Effector memory CD8-positive, alpha-beta T cell (primary cell): Measurements from ENCODE around the gene NSUN6.

Experiments
- ATAC-seq: fragments of 150-1000 bp; cut with Tn5 transposase; replicated peaks from 2 replicates; pipeline ENCODE4 v1.10.0; 2021; ENCODE audit warnings: mild to moderate bottlenecking, moderate library complexity
- DNase-seq, 3 experiments: peaks; one replicate each; pipeline ENCODE4 v3.0.0; 2021
- H3K27ac Mint-ChIP-seq, 2 donors: one replicate each; pipeline ENCODE4 v1.8.0; 2022; ENCODE audit warnings: mild to moderate bottlenecking in 2 of 2, mixed read lengths in 2 of 2, moderate library complexity in 2 of 2
- H3K27me3 Mint-ChIP-seq, 2 donors: one replicate each; pipeline ENCODE4 v1.8.0; 2022; ENCODE audit warnings: mixed read lengths in 2 of 2
- H3K36me3 Mint-ChIP-seq: one replicate; pipeline ENCODE4 v1.8.0; 2022; ENCODE audit warnings: mild to moderate bottlenecking, moderate library complexity, mixed read lengths; ENCODE audit not compliant: insufficient read depth
- H3K4me1 Mint-ChIP-seq, 2 donors: one replicate each; pipeline ENCODE4 v1.8.0; 2022; ENCODE audit warnings: low read depth in 2 of 2, mixed read lengths in 2 of 2
- H3K4me3 Mint-ChIP-seq, 2 donors: one replicate each; pipeline ENCODE4 v1.8.0; 2022; ENCODE audit warnings: mild to moderate bottlenecking in 2 of 2, mixed read lengths in 2 of 2, moderate library complexity in 2 of 2
- H3K9me3 Mint-ChIP-seq, 2 donors: one replicate each; pipeline ENCODE4 v1.8.0; 2022; ENCODE audit warnings: mixed read lengths in 2 of 2

The NSUN6 gene

GRCh38 chr10:18554479-18554878 lies 96.9 kb downstream of the NSUN6 start:
- H3K36me3 Mint-ChIP-seq = peaks cover 3% of the 10 kb centered on the region
- DNase-seq = no peak
- H3K27ac Mint-ChIP-seq = no peak overlapping the region
- H3K4me1 Mint-ChIP-seq = no peaks in the 10 kb centered on the region
- H3K4me3 Mint-ChIP-seq = no peak overlapping the region
- H3K27me3 Mint-ChIP-seq = no peaks in the 10 kb centered on the region
- no peaks in the 10 kb centered on the region for H3K9me3 Mint-ChIP-seq
- no peak for ATAC-seq

GRCh38 chr10:18551473-18551872 lies 99.9 kb downstream of the NSUN6 start:
- H3K36me3 Mint-ChIP-seq = peaks cover 10% of the 10 kb centered on the region
- no peak for DNase-seq
- H3K27ac Mint-ChIP-seq = no peak overlapping the region
- ATAC-seq = no peak
- no peaks in the 10 kb centered on the region for H3K27me3 Mint-ChIP-seq
- no peaks in the 10 kb centered on the region for H3K9me3 Mint-ChIP-seq
- H3K4me3 Mint-ChIP-seq = no peak overlapping the region
- no peaks in the 10 kb centered on the region for H3K4me1 Mint-ChIP-seq

- no peak overlapping the region for H3K4me3 Mint-ChIP-seq
- no peaks in the 10 kb centered on the region for H3K27me3 Mint-ChIP-seq
- ATAC-seq = no peak
- no peaks in the 10 kb centered on the region for H3K9me3 Mint-ChIP-seq
- no peak for DNase-seq
- no peaks in the 10 kb centered on the region for H3K4me1 Mint-ChIP-seq
- H3K36me3 Mint-ChIP-seq = peaks cover 18% of the 10 kb centered on the region
- H3K27ac Mint-ChIP-seq = no peak overlapping the region
Measured at GRCh38 chr10:18549105-18549504, 102.3 kb downstream of the NSUN6 start.

GRCh38 chr10:18545621-18546305 lies 105.6 kb downstream of the NSUN6 start:
- no peaks in the 10 kb centered on the region for H3K27me3 Mint-ChIP-seq
- H3K4me1 Mint-ChIP-seq = no peaks in the 10 kb centered on the region
- no peaks in the 10 kb centered on the region for H3K9me3 Mint-ChIP-seq
- no peak for ATAC-seq
- DNase-seq = no peak
- H3K4me3 Mint-ChIP-seq = no peak overlapping the region
- no peak overlapping the region for H3K27ac Mint-ChIP-seq
- H3K36me3 Mint-ChIP-seq = peaks cover 26% of the 10 kb centered on the region

- DNase-seq (no peak), ATAC-seq (no peak)
- Mint-ChIP-seq H3K4me3 (no peak overlapping the region), H3K4me1 (no peaks in the 10 kb centered on the region), H3K27ac (no peak overlapping the region), H3K36me3 (peaks cover 21% of the 10 kb centered on the region), H3K27me3 (no peaks in the 10 kb centered on the region), H3K9me3 (no peaks in the 10 kb centered on the region)
Measured at GRCh38 chr10:18542832-18543231, 108.6 kb downstream of the NSUN6 start.

GRCh38 chr10:18540195-18540594 lies 111.2 kb downstream of the NSUN6 start:
- no peaks in the 10 kb centered on the region for H3K9me3 Mint-ChIP-seq
- H3K27ac Mint-ChIP-seq = no peak overlapping the region
- H3K4me3 Mint-ChIP-seq = no peak overlapping the region
- no peak for DNase-seq
- peaks cover 11% of the 10 kb centered on the region for H3K36me3 Mint-ChIP-seq
- no peak for ATAC-seq
- H3K27me3 Mint-ChIP-seq = no peaks in the 10 kb centered on the region
- H3K4me1 Mint-ChIP-seq = no peaks in the 10 kb centered on the region

- Mint-ChIP-seq H3K36me3 (peaks cover 11% of the 10 kb centered on the region), H3K9me3 (no peaks in the 10 kb centered on the region), H3K4me1 (no peaks in the 10 kb centered on the region), H3K27ac (no peak overlapping the region), H3K27me3 (no peaks in the 10 kb centered on the region), H3K4me3 (no peak overlapping the region)
- ATAC-seq (no peak), DNase-seq (no peak)
Measured at GRCh38 chr10:18539335-18539734, 112.1 kb downstream of the NSUN6 start.

GRCh38 chr10:18533896-18534295 lies 117.5 kb downstream of the NSUN6 start:
- no peaks in the 10 kb centered on the region for H3K27me3 Mint-ChIP-seq
- DNase-seq (no peak), ATAC-seq (no peak)
- no peaks in the 10 kb centered on the region for H3K36me3 Mint-ChIP-seq
- H3K4me1 Mint-ChIP-seq = no peaks in the 10 kb centered on the region
- no peak overlapping the region for H3K4me3 Mint-ChIP-seq
- no peaks in the 10 kb centered on the region for H3K9me3 Mint-ChIP-seq
- no peak overlapping the region for H3K27ac Mint-ChIP-seq

- Mint-ChIP-seq H3K36me3 (no peaks in the 10 kb centered on the region), H3K4me1 (no peaks in the 10 kb centered on the region), H3K27me3 (no peaks in the 10 kb centered on the region), H3K27ac (no peak overlapping the region), H3K9me3 (no peaks in the 10 kb centered on the region), H3K4me3 (no peak overlapping the region)
- ATAC-seq (no peak), DNase-seq (no peak)
Measured at GRCh38 chr10:18532881-18533535, 118.4 kb downstream of the NSUN6 start.

GRCh38 chr10:18528292-18528691 lies 123.1 kb downstream of the NSUN6 start:
- no peaks in the 10 kb centered on the region for H3K9me3 Mint-ChIP-seq
- DNase-seq = no peak
- no peaks in the 10 kb centered on the region for H3K27me3 Mint-ChIP-seq
- H3K36me3 Mint-ChIP-seq = no peaks in the 10 kb centered on the region
- ATAC-seq = no peak
- no peak overlapping the region for H3K4me3 Mint-ChIP-seq
- H3K4me1 Mint-ChIP-seq = no peaks in the 10 kb centered on the region
- H3K27ac Mint-ChIP-seq = no peak overlapping the region

GRCh38 chr10:18527687-18528086 lies 123.7 kb downstream of the NSUN6 start:
- no peak for ATAC-seq
- no peaks in the 10 kb centered on the region for H3K4me1 Mint-ChIP-seq

GRCh38 chr10:18523858-18524257 lies 127.5 kb downstream of the NSUN6 start:
- H3K36me3 Mint-ChIP-seq = no peaks in the 10 kb centered on the region
- peaks cover 5 to 20% of the 10 kb centered on the region in 2 donors for H3K9me3 Mint-ChIP-seq
- peaks cover 10 to 12% of the 10 kb centered on the region in 2 donors for H3K27me3 Mint-ChIP-seq
- ATAC-seq (no peak), DNase-seq (no peak)
- H3K4me3 Mint-ChIP-seq = no peak overlapping the region
- H3K4me1 Mint-ChIP-seq = no peaks in the 10 kb centered on the region
- no peak overlapping the region for H3K27ac Mint-ChIP-seq

More at GRCh38 chr10:18527687-18528086, 123.7 kb downstream of the NSUN6 start:
- H3K36me3 Mint-ChIP-seq = no peaks in the 10 kb centered on the region
- DNase-seq = no peak
- no peaks in the 10 kb centered on the region for H3K9me3 Mint-ChIP-seq
- no peak overlapping the region for H3K4me3 Mint-ChIP-seq
- H3K27me3 Mint-ChIP-seq = no peaks in the 10 kb centered on the region
- H3K27ac Mint-ChIP-seq = no peak overlapping the region

- no peak for DNase-seq
- no peak overlapping the region for H3K4me3 Mint-ChIP-seq
- no peak overlapping the region for H3K27ac Mint-ChIP-seq
- H3K4me1 Mint-ChIP-seq = no peaks in the 10 kb centered on the region
- ATAC-seq = no peak
- no peaks in the 10 kb centered on the region for H3K36me3 Mint-ChIP-seq
- peaks cover 11 to 12% of the 10 kb centered on the region in 2 donors for H3K27me3 Mint-ChIP-seq
- peaks cover 5 to 20% of the 10 kb centered on the region in 2 donors for H3K9me3 Mint-ChIP-seq
Measured at GRCh38 chr10:18523025-18523424, 128.4 kb downstream of the NSUN6 start.

GRCh38 chr10:18516851-18517250 lies 134.5 kb downstream of the NSUN6 start:
- Mint-ChIP-seq H3K4me3 (no peak overlapping the region), H3K9me3 (peaks cover 12 to 34% of the 10 kb centered on the region in 2 donors), H3K27ac (no peak overlapping the region), H3K4me1 (no peaks in the 10 kb centered on the region), H3K27me3 (peaks cover 11 to 12% of the 10 kb centered on the region in 2 donors), H3K36me3 (peaks cover 4% of the 10 kb centered on the region)
- ATAC-seq (no peak), DNase-seq (no peak)
